Fibroblast of villous mesenchyme (primary cell): ENCODE results near the gene FSCN2. TPM values are rescaled to one million over a fixed set of nuclear protein-coding genes. Genes with fewer than 3 reads are reported as not detected.

Experiments
- DNase-seq: peaks from one replicate; pipeline ENCODE4 v3.0.0-alpha.2; 2010; ENCODE audit warnings: low read depth
- H3K4me3 ChIP-seq: 2 replicates; pipeline ENCODE4 v1.5.1; 2011; ENCODE audit warnings: low read depth, mild to moderate bottlenecking, low read length
- total RNA-seq: library from RNA; depleted of rRNA; stranded (reverse); fragments of >200 nt; gene quantifications from 2 replicates; pipeline ENCODE4 v1.2.3, GENCODE V29; 2012
- TF ChIP-seq, protein P1 (sequence below): IDR thresholded peaks from 2 replicates; pipeline ENCODE4 v1.5.1; 2012; ENCODE audit warnings: low read depth, mild to moderate bottlenecking, low read length; ENCODE audit not compliant: insufficient read depth

Gene FSCN2
- total RNA-seq, 1 donor, result 1.7 TPM

- TF ChIP-seq, protein P1, sequence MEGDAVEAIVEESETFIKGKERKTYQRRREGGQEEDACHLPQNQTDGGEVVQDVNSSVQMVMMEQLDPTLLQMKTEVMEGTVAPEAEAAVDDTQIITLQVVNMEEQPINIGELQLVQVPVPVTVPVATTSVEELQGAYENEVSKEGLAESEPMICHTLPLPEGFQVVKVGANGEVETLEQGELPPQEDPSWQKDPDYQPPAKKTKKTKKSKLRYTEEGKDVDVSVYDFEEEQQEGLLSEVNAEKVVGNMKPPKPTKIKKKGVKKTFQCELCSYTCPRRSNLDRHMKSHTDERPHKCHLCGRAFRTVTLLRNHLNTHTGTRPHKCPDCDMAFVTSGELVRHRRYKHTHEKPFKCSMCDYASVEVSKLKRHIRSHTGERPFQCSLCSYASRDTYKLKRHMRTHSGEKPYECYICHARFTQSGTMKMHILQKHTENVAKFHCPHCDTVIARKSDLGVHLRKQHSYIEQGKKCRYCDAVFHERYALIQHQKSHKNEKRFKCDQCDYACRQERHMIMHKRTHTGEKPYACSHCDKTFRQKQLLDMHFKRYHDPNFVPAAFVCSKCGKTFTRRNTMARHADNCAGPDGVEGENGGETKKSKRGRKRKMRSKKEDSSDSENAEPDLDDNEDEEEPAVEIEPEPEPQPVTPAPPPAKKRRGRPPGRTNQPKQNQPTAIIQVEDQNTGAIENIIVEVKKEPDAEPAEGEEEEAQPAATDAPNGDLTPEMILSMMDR, result no peak
- DNase-seq, result peak; percentile 80
- peak overlapping the region; percentile 73 for H3K4me3 ChIP-seq
Observed at GRCh38 chr17:81513753-81514488, 14.3 kb upstream of the FSCN2 start.

- H3K4me3 ChIP-seq, result peak overlapping the region; percentile 73
- no peak for DNase-seq
- TF ChIP-seq, protein P1, result no peak
Observed at GRCh38 chr17:81514489-81514738, 13.8 kb upstream of the FSCN2 start.

DNA sequence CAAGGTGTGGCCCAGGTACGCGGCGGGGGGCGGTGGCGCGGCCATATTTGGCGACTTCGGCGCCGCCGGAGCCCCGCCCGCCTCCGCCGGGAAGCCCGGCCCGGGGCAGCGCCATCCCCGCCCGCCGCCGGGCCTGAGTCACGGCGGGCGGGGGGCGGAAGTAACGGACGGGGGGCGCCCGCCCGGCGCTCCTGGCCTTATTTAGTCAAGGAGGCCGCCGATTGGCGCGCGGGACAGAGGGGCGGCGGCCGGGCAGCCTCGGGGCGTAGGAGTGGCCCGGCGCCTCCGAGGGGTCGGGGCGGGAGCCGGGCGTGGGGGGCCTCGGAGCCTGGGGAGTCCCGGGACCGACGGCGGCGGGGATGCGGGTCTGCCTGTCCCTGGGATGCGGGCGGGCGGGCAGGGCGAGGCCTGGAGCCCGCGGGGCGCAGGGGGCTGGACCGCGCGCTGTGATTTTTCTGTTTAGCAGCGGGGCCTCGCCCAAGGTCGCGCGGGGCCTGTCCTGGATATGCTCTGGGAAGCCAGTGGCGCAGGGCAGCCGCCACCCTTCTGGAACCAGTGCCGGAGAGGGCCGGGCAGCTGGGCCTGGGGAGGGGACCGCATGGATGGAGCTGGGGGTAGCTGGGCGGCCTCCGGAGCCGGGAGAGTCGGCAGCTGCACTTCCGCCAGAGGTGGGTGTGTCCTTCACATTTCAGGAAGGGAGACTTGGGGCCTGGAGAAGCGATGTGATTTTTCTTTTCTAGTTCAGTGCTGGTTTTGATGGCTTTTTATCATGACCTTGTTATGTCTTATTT lies 13.2 kb upstream of the FSCN2 start:
- TF ChIP-seq, protein P1, result no peak
- DNase-seq, result peak; percentile 80
- peak overlapping the region; percentile 73 for H3K4me3 ChIP-seq

- no peak for DNase-seq
- TF ChIP-seq, protein P1, result no peak
- H3K4me3 ChIP-seq, result peak overlapping the region; percentile 73
Observed at GRCh38 chr17:81515530-81516041, 12.6 kb upstream of the FSCN2 start.

GRCh38 chr17:81516439-81516838 lies 11.7 kb upstream of the FSCN2 start:
- TF ChIP-seq, protein P1, result no peak
- DNase-seq, result no peak
- peak overlapping the region; percentile 73 for H3K4me3 ChIP-seq

- DNase-seq, result no peak
- H3K4me3 ChIP-seq, result no peak overlapping the region
- TF ChIP-seq, protein P1, result no peak
Observed at GRCh38 chr17:81517009-81517338, 11.2 kb upstream of the FSCN2 start.
